Epithelial cell of esophagus (primary cell): ENCODE measurements around the gene FAXDC2.

ENCODE experiments used
- DNase-seq: peaks from one replicate; pipeline ENCODE4 v3.0.0; 2010; ENCODE audit warnings: low read depth
- H3K4me3 ChIP-seq: 2 replicates; pipeline ENCODE4 v1.5.1; 2011; ENCODE audit warnings: mild to moderate bottlenecking, low read length, control low read depth
- TF ChIP-seq, protein P1 (sequence below): IDR thresholded peaks from 2 replicates; pipeline ENCODE4 v1.5.1; 2011; ENCODE audit warnings: low read depth, mild to moderate bottlenecking, low read length, control low read depth, inconsistent platforms; ENCODE audit not compliant: insufficient read depth; ENCODE audit errors: missing control alignments

Gene FAXDC2

DNA sequence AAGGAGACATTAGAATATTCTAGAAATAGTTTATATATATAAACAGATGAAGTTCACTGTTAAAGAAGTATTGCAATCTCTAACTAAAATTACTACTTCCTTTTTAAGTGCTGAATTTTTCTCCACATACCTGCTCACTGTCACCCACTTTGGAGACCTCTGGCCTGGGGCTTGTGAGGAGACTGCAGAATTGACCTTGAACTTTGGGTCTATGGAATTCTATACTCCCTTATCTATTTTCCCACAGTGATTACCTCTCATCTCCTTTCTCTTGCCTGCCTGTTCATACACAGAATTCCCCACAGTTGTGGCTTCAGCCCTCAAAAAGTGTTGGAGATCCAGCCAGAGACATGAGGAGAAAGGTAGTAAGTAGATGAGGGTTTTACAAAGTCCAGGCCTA is 49.8 kb downstream of the FAXDC2 start:
- no peak overlapping the region for H3K4me3 ChIP-seq
- TF ChIP-seq, protein P1, sequence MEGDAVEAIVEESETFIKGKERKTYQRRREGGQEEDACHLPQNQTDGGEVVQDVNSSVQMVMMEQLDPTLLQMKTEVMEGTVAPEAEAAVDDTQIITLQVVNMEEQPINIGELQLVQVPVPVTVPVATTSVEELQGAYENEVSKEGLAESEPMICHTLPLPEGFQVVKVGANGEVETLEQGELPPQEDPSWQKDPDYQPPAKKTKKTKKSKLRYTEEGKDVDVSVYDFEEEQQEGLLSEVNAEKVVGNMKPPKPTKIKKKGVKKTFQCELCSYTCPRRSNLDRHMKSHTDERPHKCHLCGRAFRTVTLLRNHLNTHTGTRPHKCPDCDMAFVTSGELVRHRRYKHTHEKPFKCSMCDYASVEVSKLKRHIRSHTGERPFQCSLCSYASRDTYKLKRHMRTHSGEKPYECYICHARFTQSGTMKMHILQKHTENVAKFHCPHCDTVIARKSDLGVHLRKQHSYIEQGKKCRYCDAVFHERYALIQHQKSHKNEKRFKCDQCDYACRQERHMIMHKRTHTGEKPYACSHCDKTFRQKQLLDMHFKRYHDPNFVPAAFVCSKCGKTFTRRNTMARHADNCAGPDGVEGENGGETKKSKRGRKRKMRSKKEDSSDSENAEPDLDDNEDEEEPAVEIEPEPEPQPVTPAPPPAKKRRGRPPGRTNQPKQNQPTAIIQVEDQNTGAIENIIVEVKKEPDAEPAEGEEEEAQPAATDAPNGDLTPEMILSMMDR: no peak

DNA sequence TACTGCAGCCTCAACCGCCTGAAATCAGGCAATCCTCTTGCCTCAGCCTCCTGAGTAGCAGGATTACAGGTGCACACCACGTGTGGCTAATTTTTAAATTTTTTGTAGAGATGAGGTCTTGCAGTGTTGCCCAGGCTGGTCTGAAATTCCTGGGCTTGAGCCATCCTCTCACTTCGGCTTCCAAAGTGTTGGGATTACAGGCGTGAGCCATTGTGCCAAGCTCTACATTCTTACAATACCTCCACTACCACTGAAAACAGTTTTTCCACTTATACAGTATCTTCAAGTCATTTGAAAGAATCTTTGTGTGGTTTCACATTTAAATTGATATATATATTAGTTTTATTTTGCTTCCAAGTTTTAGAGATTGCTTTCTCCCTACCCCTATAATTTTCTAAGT is 52.6 kb downstream of the FAXDC2 start:
- H3K4me3 ChIP-seq: no peak overlapping the region
- no peak for DNase-seq
- TF ChIP-seq, protein P1: no peak

More for the DNA sequence above, 49.8 kb downstream of the FAXDC2 start:
- no peak for DNase-seq

DNA sequence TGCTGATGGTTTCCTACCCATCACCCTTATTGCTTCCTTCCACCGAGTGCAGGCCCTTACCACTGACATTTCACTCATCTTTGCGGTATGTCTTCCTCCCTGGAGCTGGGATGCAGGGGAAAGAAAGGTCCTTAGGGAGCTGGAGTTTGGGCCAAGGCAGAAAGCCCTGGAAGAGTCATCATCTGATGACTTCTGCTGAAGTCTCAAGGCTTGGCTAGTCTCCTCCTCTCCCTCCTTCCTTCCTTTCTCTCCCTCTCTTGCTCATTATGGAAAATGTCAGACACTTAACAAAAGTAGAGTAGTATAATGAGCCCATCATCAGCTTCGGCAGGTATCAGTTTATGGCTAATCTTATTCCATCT is 55.2 kb downstream of the FAXDC2 start:
- H3K4me3 ChIP-seq: no peak overlapping the region
- DNase-seq: no peak
- TF ChIP-seq, protein P1: no peak

DNA sequence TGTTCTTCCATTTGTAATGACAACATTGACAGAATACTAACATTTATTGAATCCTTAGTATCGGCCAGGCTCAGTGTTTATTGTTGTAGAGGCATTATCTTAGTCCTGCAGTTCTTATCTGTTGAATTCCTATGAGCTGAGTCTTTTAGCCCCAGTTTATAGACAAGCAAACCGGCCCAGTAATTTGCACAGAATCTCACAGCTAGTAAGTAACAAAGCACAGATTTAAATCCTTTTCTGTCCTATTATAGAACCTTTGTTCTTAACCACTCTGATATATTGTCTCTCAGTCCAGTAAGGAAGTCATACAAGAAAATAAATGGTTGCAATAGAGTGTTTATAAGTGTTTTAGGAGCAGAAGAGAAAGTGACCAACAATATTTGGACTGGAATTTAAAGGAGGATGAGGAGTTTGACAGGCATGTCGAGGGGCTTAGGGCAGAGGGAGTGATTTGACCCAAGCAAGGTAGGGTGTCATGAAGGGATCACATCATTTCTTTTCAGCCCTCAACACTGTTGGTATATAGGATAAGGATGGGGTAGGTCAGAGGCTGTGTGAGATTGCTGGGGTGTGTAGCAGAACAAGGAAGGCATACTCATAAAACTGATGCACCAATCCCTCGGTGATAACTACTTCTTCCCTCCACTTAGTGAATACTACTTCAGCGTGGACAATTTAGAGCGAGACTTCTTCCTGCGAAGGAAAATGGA is 55.7 kb downstream of the FAXDC2 start:
- H3K4me3 ChIP-seq: no peak overlapping the region
- DNase-seq: no peak
- TF ChIP-seq, protein P1: no peak

DNA sequence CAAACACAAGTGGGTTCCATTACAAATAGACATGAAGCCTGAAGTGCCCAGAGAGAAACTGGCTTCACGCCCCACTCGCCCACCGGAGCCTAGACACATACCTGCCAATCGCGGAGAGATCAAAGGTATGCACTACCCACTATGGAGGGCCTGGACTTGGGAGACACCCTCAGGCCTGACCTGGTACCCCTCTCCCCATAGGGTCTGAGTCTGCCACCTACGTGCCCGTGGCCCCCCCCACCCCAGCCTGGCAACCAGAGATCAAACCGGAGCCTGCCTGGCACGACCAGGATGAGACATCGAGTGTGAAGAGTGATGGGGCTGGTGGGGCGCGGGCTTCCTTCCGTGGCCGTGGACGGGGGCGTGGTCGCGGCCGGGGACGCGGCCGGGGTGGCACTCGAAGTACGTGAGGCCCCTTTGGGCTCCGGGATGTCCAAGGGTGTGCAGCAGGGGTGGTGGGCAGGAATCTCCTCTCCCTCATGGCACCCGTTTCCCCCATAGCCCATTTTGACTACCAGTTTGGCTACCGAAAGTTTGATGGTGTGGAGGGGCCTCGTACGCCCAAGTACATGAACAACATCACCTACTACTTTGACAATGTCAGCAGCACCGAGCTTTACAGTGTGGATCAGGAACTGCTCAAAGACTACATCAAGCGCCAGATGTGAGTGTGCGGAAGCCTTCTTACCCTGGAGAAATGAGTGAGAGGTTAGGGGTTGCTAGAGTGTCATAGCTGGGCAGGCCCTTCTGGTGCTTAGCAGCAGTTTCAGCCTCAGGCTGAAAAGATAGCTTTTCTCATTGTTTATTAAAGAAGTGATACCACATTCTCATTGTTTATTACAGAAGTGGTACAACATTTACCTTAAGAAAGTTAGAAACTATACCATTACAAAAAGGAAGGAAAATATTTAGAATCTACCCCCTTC is 56.5 kb downstream of the FAXDC2 start:
- H3K4me3 ChIP-seq: no peak overlapping the region
- DNase-seq: no peak
- TF ChIP-seq, protein P1: no peak

DNA sequence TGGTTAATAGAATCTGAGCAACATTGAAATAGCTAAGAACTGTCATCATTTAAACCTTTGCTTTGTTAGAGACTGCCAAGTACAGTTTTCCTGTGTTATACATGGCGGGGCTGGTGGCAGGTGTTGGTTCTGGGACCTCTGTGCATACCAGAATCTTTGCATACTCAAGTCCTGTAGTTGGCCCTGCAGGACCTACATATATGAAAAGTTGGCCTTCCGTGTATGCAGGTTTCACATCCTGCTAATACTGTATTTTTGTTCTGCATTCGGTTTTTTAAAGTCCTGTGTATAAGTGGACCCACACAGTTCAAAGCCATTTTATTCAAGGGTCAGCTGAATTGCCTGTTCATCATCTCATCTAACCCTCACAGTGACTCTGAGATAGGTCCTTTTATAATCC is 58.9 kb downstream of the FAXDC2 start:
- TF ChIP-seq, protein P1: no peak
- H3K4me3 ChIP-seq: no peak overlapping the region
- DNase-seq: no peak
